Prostate gland (tissue), 2 donors: ENCODE results near the gene ZNF764.

Source experiments
- CTCF ChIP-seq, 4 experiments: fragments of 200-600 bp in 2 of 4; fragments of 450-650 bp in 2 of 4; sonication (generic) in 2 of 4; IDR thresholded peaks; 1 replicate in 3 of 4; 2 replicates in 1 of 4; pipeline ENCODE4 v1.5.1; 2016 to 2019; ENCODE audit warnings: antibody characterized with exemption in 4 of 4, mild to moderate bottlenecking in 2 of 4, moderate library complexity in 2 of 4
- POLR2A ChIP-seq: fragments of 450-650 bp; IDR thresholded peaks from one replicate; pipeline ENCODE4 v1.6.1; 2016; ENCODE audit warnings: antibody characterized with exemption, mild to moderate bottlenecking
- POLR2AphosphoS5 ChIP-seq: sonication (generic); formaldehyde crosslinking; IDR thresholded peaks from one replicate; pipeline ENCODE4 v1.6.1; 2017; ENCODE audit warnings: antibody characterized with exemption

GRCh38 chr16:30569281-30569680 lies 11.1 kb upstream of the ZNF764 start:
- TF ChIP-seq CTCF (IDR thresholded peaks at IDR 0.05) (no peak), POLR2AphosphoS5 (no peak), POLR2A (no peak)
